B cell (primary cell): ENCODE data around the gene EHHADH. TPM values are rescaled to one million over a fixed set of nuclear protein-coding genes. Genes with fewer than 3 reads are reported as not detected.

ENCODE experiments used
- ATAC-seq: fragments of 200-7000 bp; cut with Tn5 transposase; one replicate; pipeline ENCODE4 v1.10.0; 2021; ENCODE audit warnings: low read depth, mild to moderate bottlenecking, moderate number of reproducible peaks, moderate library complexity
- CTCF ChIA-PET: fragments of 350-600 bp; sonication (Branson Sonifier 250); formaldehyde crosslinking; loops from one replicate; lab custom pipeline; 2021; ENCODE audit warnings: antibody characterized with exemption, inconsistent platforms; lab: Charles Lee
- POLR2A ChIA-PET: fragments of 350-600 bp; sonication (Branson Sonifier 250); formaldehyde crosslinking; loops from one replicate; lab custom pipeline; 2021; ENCODE audit warnings: antibody characterized with exemption; lab: Charles Lee
- DNase-seq: peaks from one replicate; pipeline ENCODE4 v3.0.0; 2013
- H2AFZ ChIP-seq: 2 replicates; pipeline ENCODE4 v1.6.1; 2012; ENCODE audit warnings: mild to moderate bottlenecking, low read depth, low read length; ENCODE audit not compliant: insufficient read depth, poor library complexity, severe bottlenecking
- H3K27ac ChIP-seq, 2 donors: 1 replicate in 1 of 2; 2 replicates in 1 of 2; pipeline ENCODE4 v1.5.1; 2012 to 2013; ENCODE audit warnings: low read length in 2 of 2, mild to moderate bottlenecking in 2 of 2, moderate library complexity in 1 of 2
- H3K27me3 ChIP-seq, 4 experiments: fragments of 200-600 bp in 1 of 4; sonication (generic) in 1 of 4; replicated peaks in 1 of 4; 1 replicate in 2 of 4; 2 replicates in 2 of 4; pipeline versions ENCODE4 v1.6.1 to v1.7.0; 2013 to 2016; ENCODE audit warnings: low read length in 3 of 4, mild to moderate bottlenecking in 2 of 4, mixed read lengths in 1 of 4, moderate library complexity in 1 of 4; ENCODE audit not compliant: insufficient read depth in 4 of 4, control insufficient read depth in 3 of 4; ENCODE audit errors: control extremely low read depth in 1 of 4
- H3K36me3 ChIP-seq, 2 experiments: replicated peaks in 1 of 2; 1 replicate in 1 of 2; 2 replicates in 1 of 2; pipeline versions ENCODE4 v1.6.1 to v1.7.1; 2013; ENCODE audit warnings: low read length in 1 of 2; ENCODE audit not compliant: insufficient read depth in 2 of 2, control insufficient read depth in 1 of 2; ENCODE audit errors: control extremely low read depth in 1 of 2, extremely low read depth in 1 of 2
- H3K4me1 ChIP-seq, 2 donors: fragments of 200-600 bp in 1 of 2; sonication (generic) in 1 of 2; 1 replicate in 1 of 2; 2 replicates in 1 of 2; pipeline versions ENCODE4 v1.5.1 to v1.6.1; 2013 to 2017; ENCODE audit warnings: low read length in 2 of 2; ENCODE audit not compliant: control insufficient read depth in 2 of 2, insufficient read depth in 2 of 2
- H3K4me2 ChIP-seq: replicated peaks from 2 replicates; pipeline ENCODE3; 2012; ENCODE audit warnings: mild to moderate bottlenecking, low read depth, low read length; ENCODE audit not compliant: poor library complexity, severe bottlenecking
- H3K4me3 ChIP-seq, 5 experiments: fragments of 200-600 bp in 1 of 5; sonication (generic) in 1 of 5; 1 replicate in 3 of 5; 2 replicates in 2 of 5; pipeline versions ENCODE4 v1.5.1 to v1.7.0; 2011 to 2016; ENCODE audit warnings: low read length in 4 of 5, mild to moderate bottlenecking in 4 of 5, low read depth in 2 of 5, control low read depth in 1 of 5, moderate library complexity in 1 of 5; ENCODE audit not compliant: insufficient read depth in 1 of 5; ENCODE audit errors: control extremely low read depth in 1 of 5, extremely low read depth in 1 of 5
- H3K79me2 ChIP-seq: fragments of 200-600 bp; sonication (generic); one replicate; pipeline ENCODE4 v1.6.0; 2016; ENCODE audit warnings: low read length; ENCODE audit not compliant: control insufficient read depth, insufficient read depth
- H3K9ac ChIP-seq: fragments of 200-600 bp; sonication (generic); 2 replicates; pipeline ENCODE4 v1.6.1; 2017; ENCODE audit warnings: mild to moderate bottlenecking, low read length, moderate library complexity
- H3K9me3 ChIP-seq, 3 donors: one replicate each; pipeline versions ENCODE4 v1.6.1 to v1.7.1; 2013; ENCODE audit warnings: low read length in 2 of 3; ENCODE audit not compliant: control insufficient read depth in 2 of 3, insufficient read depth in 1 of 3; ENCODE audit errors: control extremely low read depth in 1 of 3
- H4K20me1 ChIP-seq: 2 replicates; pipeline ENCODE4 v1.6.0; 2012; ENCODE audit warnings: mild to moderate bottlenecking, low read length; ENCODE audit not compliant: insufficient read depth, control insufficient read depth, poor library complexity, severe bottlenecking
- H3K27ac Mint-ChIP-seq: one replicate; pipeline ENCODE4 v1.8.0; 2021; ENCODE audit warnings: mixed read lengths
- H3K27me3 Mint-ChIP-seq: one replicate; pipeline ENCODE4 v1.8.0; 2021; ENCODE audit warnings: mixed read lengths
- H3K4me1 Mint-ChIP-seq: one replicate; pipeline ENCODE4 v1.8.0; 2021; ENCODE audit warnings: mixed read lengths
- H3K4me3 Mint-ChIP-seq: one replicate; pipeline ENCODE4 v1.8.0; 2021; ENCODE audit warnings: mixed read lengths
- H3K9me3 Mint-ChIP-seq: one replicate; pipeline ENCODE4 v1.8.0; 2022; ENCODE audit warnings: mixed read lengths; ENCODE audit not compliant: insufficient read depth
- EZH2 ChIP-seq: IDR thresholded peaks from 2 replicates; pipeline ENCODE4 v1.6.1; 2012; ENCODE audit warnings: borderline replicate concordance, low read depth, mild to moderate bottlenecking, moderate library complexity, low read length; ENCODE audit not compliant: insufficient read depth, poor library complexity, severe bottlenecking
- WGBS: methylation state at CpG from one replicate; pipeline ENCODE4 v1.1.5; 2013; ENCODE audit warnings: missing lambda C conversion rate; ENCODE audit not compliant: insufficient coverage; 5-methylcytosine and 5-hydroxymethylcytosine counted together
- intact Hi-C: fragments of 100-400 bp; cut with micrococcal nuclease; formaldehyde crosslinking; loops from one replicate; pipeline ENCODE4 v1.10.0; 2022
- polyA plus RNA-seq: library from polyadenylated mRNA; depleted of rRNA; stranded (reverse); fragments of >200 nt; gene quantifications from 2 replicates; pipeline ENCODE4 v1.2.3, GENCODE V29; 2012
- total RNA-seq, 2 donors: library from RNA; stranded (reverse); fragments of 120-200 nt in 1 of 2; gene quantifications; 1 replicate in 1 of 2; 2 replicates in 1 of 2; pipeline versions ENCODE4 v1.2.3 to v1.2.4, GENCODE V29; 2013 to 2022
- TF ChIP-seq, protein P1 (sequence below): fragments of 200-600 bp; IDR thresholded peaks from one replicate; pipeline ENCODE4 v1.8.0; 2022; ENCODE audit warnings: antibody characterized with exemption, mild to moderate bottlenecking

Gene EHHADH
- total and polyA plus RNA-seq, 2 donors (not counting 1 experiment from before 2014, with no cell fraction given): 0.30 to 1.4 TPM

DNA sequence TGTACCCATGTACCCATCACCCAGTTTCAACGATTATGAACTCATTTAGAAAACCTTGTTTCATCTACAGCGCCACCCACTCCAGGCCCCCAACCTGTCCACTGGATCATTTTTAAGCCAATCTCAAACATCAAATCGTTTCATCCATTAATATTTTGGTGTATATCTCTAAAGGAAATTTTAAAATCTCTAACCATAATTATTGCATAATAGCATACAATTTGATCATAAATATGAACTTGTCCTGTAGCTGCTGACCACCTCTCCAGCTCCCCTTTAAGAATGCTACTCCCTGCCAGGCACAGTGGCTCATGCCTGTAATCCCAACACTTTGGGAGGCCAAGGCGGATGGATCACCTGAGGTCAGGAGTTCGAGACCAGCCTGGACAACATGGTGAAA lies 98.2 kb downstream of the EHHADH start:
- Histone ChIP-seq H3K4me1 (peaks cover 8 to 16% of the 10 kb centered on the region in 2 donors), H2AFZ (no peak overlapping the region), H3K4me3 (no peak overlapping the region), H4K20me1 (no peaks in the 10 kb centered on the region), H3K79me2 (no peaks in the 10 kb centered on the region), H3K27me3 (peaks cover 0 to 29% (median 25%) of the 10 kb centered on the region in 4 experiments), H3K9ac (no peak overlapping the region), H3K27ac (no peak overlapping the region), H3K9me3 (no peaks in the 10 kb centered on the region), H3K4me2 (no peak overlapping the region), H3K36me3 (no peaks in the 10 kb centered on the region)
- no peak for ATAC-seq
- DNase-seq: no peak
- TF ChIP-seq, protein P1, sequence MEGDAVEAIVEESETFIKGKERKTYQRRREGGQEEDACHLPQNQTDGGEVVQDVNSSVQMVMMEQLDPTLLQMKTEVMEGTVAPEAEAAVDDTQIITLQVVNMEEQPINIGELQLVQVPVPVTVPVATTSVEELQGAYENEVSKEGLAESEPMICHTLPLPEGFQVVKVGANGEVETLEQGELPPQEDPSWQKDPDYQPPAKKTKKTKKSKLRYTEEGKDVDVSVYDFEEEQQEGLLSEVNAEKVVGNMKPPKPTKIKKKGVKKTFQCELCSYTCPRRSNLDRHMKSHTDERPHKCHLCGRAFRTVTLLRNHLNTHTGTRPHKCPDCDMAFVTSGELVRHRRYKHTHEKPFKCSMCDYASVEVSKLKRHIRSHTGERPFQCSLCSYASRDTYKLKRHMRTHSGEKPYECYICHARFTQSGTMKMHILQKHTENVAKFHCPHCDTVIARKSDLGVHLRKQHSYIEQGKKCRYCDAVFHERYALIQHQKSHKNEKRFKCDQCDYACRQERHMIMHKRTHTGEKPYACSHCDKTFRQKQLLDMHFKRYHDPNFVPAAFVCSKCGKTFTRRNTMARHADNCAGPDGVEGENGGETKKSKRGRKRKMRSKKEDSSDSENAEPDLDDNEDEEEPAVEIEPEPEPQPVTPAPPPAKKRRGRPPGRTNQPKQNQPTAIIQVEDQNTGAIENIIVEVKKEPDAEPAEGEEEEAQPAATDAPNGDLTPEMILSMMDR: no peak
- no peak for TF ChIP-seq EZH2
- POLR2A ChIA-PET: no interaction called here
- H3K27me3 Mint-ChIP-seq: peaks cover 26% of the 10 kb centered on the region
- no CpG with 5 or more reads among the region's 5 CpGs for WGBS
- intact Hi-C loops: no loop called here
- H3K27ac Mint-ChIP-seq: no peak overlapping the region
- CTCF ChIA-PET: no interaction called here
- H3K4me3 Mint-ChIP-seq: no peak overlapping the region
- no peaks in the 10 kb centered on the region for H3K9me3 Mint-ChIP-seq
- H3K4me1 Mint-ChIP-seq: peaks cover 5% of the 10 kb centered on the region

DNA sequence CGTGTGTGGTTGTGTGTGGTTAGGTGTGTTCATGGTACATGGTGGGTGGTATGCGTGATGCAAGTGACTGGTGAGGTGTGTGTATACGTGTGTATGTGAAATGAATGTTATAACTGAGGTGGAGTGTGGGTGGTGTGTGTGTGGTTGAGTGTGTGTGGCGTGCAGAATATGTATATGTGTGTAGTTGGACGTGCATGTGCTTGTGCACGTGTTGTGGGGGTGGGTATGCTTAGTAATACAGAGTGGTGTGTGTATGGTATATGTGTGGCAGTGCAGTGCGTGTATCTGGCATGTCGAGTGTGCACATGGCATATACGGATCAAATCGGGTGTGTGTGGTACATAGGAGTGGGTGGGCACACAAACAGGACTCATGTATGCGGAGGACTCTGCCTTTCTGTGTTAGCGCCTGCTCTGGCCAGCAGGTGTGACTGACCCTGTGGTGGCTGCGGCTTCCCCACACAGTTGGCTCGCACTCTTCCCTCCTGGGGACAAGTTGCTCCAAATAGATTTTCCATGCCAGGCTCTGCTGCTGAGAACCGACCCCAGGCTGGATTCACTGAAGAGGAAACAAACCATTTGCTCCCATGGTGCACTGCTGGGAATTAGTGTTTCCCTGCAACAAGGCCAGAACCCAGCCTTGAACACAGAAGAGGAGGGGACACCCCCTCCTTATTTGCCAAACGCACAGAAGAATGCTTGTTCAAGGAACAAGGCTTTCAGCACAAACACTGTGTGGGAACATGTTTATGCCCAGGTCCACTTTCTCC lies 99.8 kb downstream of the EHHADH start:
- Histone ChIP-seq H3K79me2 (no peaks in the 10 kb centered on the region), H3K36me3 (no peaks in the 10 kb centered on the region), H3K27me3 (peaks cover 0 to 35% (median 32%) of the 10 kb centered on the region in 4 experiments), H3K27ac (no peak overlapping the region), H4K20me1 (no peaks in the 10 kb centered on the region), H3K9ac (no peak overlapping the region), H3K9me3 (no peaks in the 10 kb centered on the region), H3K4me2 (no peak overlapping the region), H3K4me3 (no peak overlapping the region), H2AFZ (no peak overlapping the region), H3K4me1 (peaks cover 8 to 16% of the 10 kb centered on the region in 2 donors)
- H3K9me3 Mint-ChIP-seq: no peaks in the 10 kb centered on the region
- POLR2A ChIA-PET: no interaction called here
- no peak for ATAC-seq
- no peak overlapping the region for H3K4me3 Mint-ChIP-seq
- CTCF ChIA-PET: no interaction called here
- intact Hi-C loops: no loop called here
- no peak for TF ChIP-seq EZH2
- TF ChIP-seq, protein P1: no peak
- peaks cover 32% of the 10 kb centered on the region for H3K27me3 Mint-ChIP-seq
- DNase-seq: no peak
- H3K4me1 Mint-ChIP-seq: peaks cover 5% of the 10 kb centered on the region
- WGBS: 92% methylated on average over 16 of the region's 16 CpGs
- H3K27ac Mint-ChIP-seq: no peak overlapping the region
